HL-60 (cell line): ENCODE data around the gene CLCN3.

Experiments used
- CTCF ChIP-seq: IDR thresholded peaks from one replicate; pipeline ENCODE4 v1.5.1; 2011; ENCODE audit warnings: low read length, control low read depth, inconsistent platforms; ENCODE audit not compliant: insufficient read depth
- GABPA ChIP-seq: IDR thresholded peaks from 2 replicates; pipeline ENCODE4 v1.6.1; 2012; ENCODE audit warnings: low read depth

GRCh38 chr4:169715826-169716225, 95.4 kb downstream of the CLCN3 start:
- TF ChIP-seq CTCF (no peak), GABPA (no peak)
